GM12874 (cell line): ENCODE measurements around the gene ZNF385D.

Experiments used
- CTCF ChIP-seq: IDR thresholded peaks from 2 replicates; pipeline ENCODE4 v1.5.1; 2011; ENCODE audit warnings: low read depth, mild to moderate bottlenecking, control low read depth, low read length, moderate library complexity; ENCODE audit not compliant: insufficient read depth

Gene ZNF385D

GRCh38 chr3:21705769-21706168 lies 45.2 kb downstream of the ZNF385D start:
- no peak for TF ChIP-seq CTCF

GRCh38 chr3:21704796-21705195 lies 46.2 kb downstream of the ZNF385D start:
- TF ChIP-seq CTCF, result no peak

GRCh38 chr3:21703291-21703690 lies 47.7 kb downstream of the ZNF385D start:
- TF ChIP-seq CTCF, result no peak

DNA sequence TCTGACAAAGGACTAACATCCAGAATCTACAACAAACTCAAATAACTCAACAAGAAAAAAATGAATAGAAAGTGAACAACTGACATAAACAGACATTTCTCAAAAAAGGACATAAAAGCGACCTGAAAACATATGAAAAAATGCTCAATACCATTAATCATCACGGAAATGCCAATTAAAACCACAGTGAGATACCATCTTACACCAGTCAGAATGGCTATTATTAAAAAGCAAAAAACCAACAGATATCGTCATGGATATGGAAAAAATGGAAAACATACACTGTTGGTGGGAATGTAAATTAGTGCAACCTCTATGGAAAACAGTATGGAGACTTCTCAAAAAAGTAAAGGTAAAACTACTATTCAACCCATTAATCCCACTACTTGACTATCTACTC lies 53.3 kb downstream of the ZNF385D start:
- no peak for TF ChIP-seq CTCF

GRCh38 chr3:21694506-21694905 lies 56.5 kb downstream of the ZNF385D start:
- TF ChIP-seq CTCF, result no peak

GRCh38 chr3:21691036-21691435 lies 60.0 kb downstream of the ZNF385D start:
- TF ChIP-seq CTCF, result no peak

DNA sequence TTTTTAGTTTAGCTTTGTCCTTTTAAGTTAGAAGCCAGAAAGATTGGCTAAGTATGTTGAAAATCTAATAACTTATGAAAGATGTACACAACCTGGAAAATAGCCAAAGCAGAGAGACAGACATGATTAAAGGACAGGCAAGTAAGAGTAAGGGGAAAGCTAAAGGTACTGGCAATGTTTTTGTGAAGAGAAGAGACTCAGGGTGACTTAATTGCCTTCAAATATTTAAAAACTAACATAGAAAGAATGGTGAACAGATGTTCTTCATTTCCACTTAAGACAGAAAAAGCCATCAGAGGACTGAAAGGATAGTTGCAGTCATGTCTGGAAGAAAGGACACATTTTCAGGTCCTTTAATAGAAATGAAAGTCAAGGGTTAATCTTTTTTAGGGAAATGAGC lies 68.8 kb downstream of the ZNF385D start:
- no peak for TF ChIP-seq CTCF

GRCh38 chr3:21673393-21673792 lies 77.6 kb downstream of the ZNF385D start:
- TF ChIP-seq CTCF, result no peak
